ENCODE results near the gene RAB3IL1.

RAB3IL1 gene

GRCh38 chr11:61948505-61948904, 31.1 kb upstream of the RAB3IL1 start:
- Histone ChIP-seq H2AK5ac (ENCODE audit: low read depth, low read length) (no peak overlapping the region), H3K4me3 (ENCODE audit: low read length in 2 of 2) (peak overlapping the region in 1 of 2 donors; percentile 58), H2BK12ac (ENCODE audit: low read length) (no peak overlapping the region), H2BK15ac (ENCODE audit: low read length) (no peak overlapping the region), H4K8ac (ENCODE audit: low read depth, low read length) (no peak overlapping the region), H3K4ac (ENCODE audit: low read length) (no peak overlapping the region), H3K27me3 (ENCODE audit: control insufficient read depth in 3 of 3, insufficient read depth in 3 of 3, low read depth in 1 of 3, low read length in 3 of 3) (peaks cover 0 to 23% (median 0%) of the 10 kb centered on the region in 3 experiments), H3K9ac (ENCODE audit: low read depth, low read length, poor library complexity) (no peak overlapping the region), H3K9me3 (replicated peaks in 1 of 2; ENCODE audit: control insufficient read depth in 2 of 2, insufficient read depth in 1 of 2, low read depth in 1 of 2, low read length in 2 of 2) (no peaks in the 10 kb centered on the region), H2BK5ac (ENCODE audit: low read length) (no peak overlapping the region), H3K36me3 (replicated peaks in 1 of 2; ENCODE audit: control insufficient read depth in 2 of 2, insufficient read depth in 2 of 2, low read length in 2 of 2) (no peaks in the 10 kb centered on the region), H3K79me1 (ENCODE audit: low read depth, low read length) (no peaks in the 10 kb centered on the region), H3K4me1 (ENCODE audit: control insufficient read depth in 2 of 2, insufficient read depth in 1 of 2, low read depth in 1 of 2, low read length in 2 of 2) (peaks cover 2 to 6% of the 10 kb centered on the region in 2 donors), H4K91ac (ENCODE audit: low read depth, low read length, poor library complexity) (no peak overlapping the region), H3K4me2 (ENCODE audit: insufficient read depth, low read length, poor library complexity, severe bottlenecking) (no peak overlapping the region), H3K23ac (ENCODE audit: low read depth, low read length, poor library complexity) (no peak overlapping the region), H3K18ac (ENCODE audit: low read length) (no peak overlapping the region), H2BK120ac (ENCODE audit: low read depth, low read length) (no peak overlapping the region), H3K27ac (replicated peaks; ENCODE audit: low read length) (no peak overlapping the region), H2AFZ (ENCODE audit: low read length) (no peak overlapping the region), H3K14ac (ENCODE audit: low read length) (no peak overlapping the region)
- DNase-seq (ENCODE audit: low spot score): no peak
- no CpG with 5 or more reads among the region's 7 CpGs for WGBS, 2 donors (ENCODE audit: extremely low coverage in 2 of 2, insufficient read length in 2 of 2, insufficient replicate concordance in 1 of 2)

GRCh38 chr11:61947486-61948210, 30.3 kb upstream of the RAB3IL1 start:
- peaks cover 0 to 27% (median 0%) of the 10 kb centered on the region in 3 experiments for H3K27me3 ChIP-seq (ENCODE audit: control insufficient read depth in 3 of 3, insufficient read depth in 3 of 3, low read depth in 1 of 3, low read length in 3 of 3)
- no peak overlapping the region for H3K4ac ChIP-seq (ENCODE audit: low read length)
- no CpG with 5 or more reads among the region's 8 CpGs for WGBS, 2 donors (ENCODE audit: extremely low coverage in 2 of 2, insufficient read length in 2 of 2, insufficient replicate concordance in 1 of 2)
- H4K91ac ChIP-seq (ENCODE audit: low read depth, low read length, poor library complexity): no peak overlapping the region
- H3K18ac ChIP-seq (ENCODE audit: low read length): peak overlapping the region; percentile 6
- H3K9me3 ChIP-seq (replicated peaks in 1 of 2; ENCODE audit: control insufficient read depth in 2 of 2, insufficient read depth in 1 of 2, low read depth in 1 of 2, low read length in 2 of 2): no peaks in the 10 kb centered on the region
- H3K4me2 ChIP-seq (ENCODE audit: insufficient read depth, low read length, poor library complexity, severe bottlenecking): no peak overlapping the region
- H3K14ac ChIP-seq (ENCODE audit: low read length): no peak overlapping the region
- DNase-seq (ENCODE audit: low spot score): peak; percentile 76
- no peak overlapping the region for H2BK15ac ChIP-seq (ENCODE audit: low read length)
- peak overlapping the region; percentile 82 for H2AFZ ChIP-seq (ENCODE audit: low read length)
- H4K8ac ChIP-seq (ENCODE audit: low read depth, low read length): no peak overlapping the region
- no peak overlapping the region for H3K9ac ChIP-seq (ENCODE audit: low read depth, low read length, poor library complexity)
- no peak overlapping the region for H2BK5ac ChIP-seq (ENCODE audit: low read length)
- H2AK5ac ChIP-seq (ENCODE audit: low read depth, low read length): no peak overlapping the region
- no peak overlapping the region for H2BK120ac ChIP-seq (ENCODE audit: low read depth, low read length)
- H3K36me3 ChIP-seq (replicated peaks in 1 of 2; ENCODE audit: control insufficient read depth in 2 of 2, insufficient read depth in 2 of 2, low read length in 2 of 2): no peaks in the 10 kb centered on the region
- H3K4me3 ChIP-seq (ENCODE audit: low read length in 2 of 2): no peak overlapping the region
- no peaks in the 10 kb centered on the region for H3K79me1 ChIP-seq (ENCODE audit: low read depth, low read length)
- H3K27ac ChIP-seq (replicated peaks; ENCODE audit: low read length): no peak overlapping the region
- no peak overlapping the region for H2BK12ac ChIP-seq (ENCODE audit: low read length)
- peaks cover 2 to 6% of the 10 kb centered on the region in 2 donors for H3K4me1 ChIP-seq (ENCODE audit: control insufficient read depth in 2 of 2, insufficient read depth in 1 of 2, low read depth in 1 of 2, low read length in 2 of 2)
- H3K23ac ChIP-seq (ENCODE audit: low read depth, low read length, poor library complexity): no peak overlapping the region

- Histone ChIP-seq H3K27ac (replicated peaks; ENCODE audit: low read length) (no peak overlapping the region), H3K9ac (ENCODE audit: low read depth, low read length, poor library complexity) (no peak overlapping the region), H3K4me3 (ENCODE audit: low read length in 2 of 2) (no peak overlapping the region), H3K4me2 (ENCODE audit: insufficient read depth, low read length, poor library complexity, severe bottlenecking) (no peak overlapping the region), H4K8ac (ENCODE audit: low read depth, low read length) (no peak overlapping the region), H2AFZ (ENCODE audit: low read length) (no peak overlapping the region), H3K18ac (ENCODE audit: low read length) (no peak overlapping the region), H3K4me1 (ENCODE audit: control insufficient read depth in 2 of 2, insufficient read depth in 1 of 2, low read depth in 1 of 2, low read length in 2 of 2) (peaks cover 2 to 6% of the 10 kb centered on the region in 2 donors), H2BK120ac (ENCODE audit: low read depth, low read length) (no peak overlapping the region), H3K27me3 (ENCODE audit: control insufficient read depth in 3 of 3, insufficient read depth in 3 of 3, low read depth in 1 of 3, low read length in 3 of 3) (peaks cover 0 to 27% (median 0%) of the 10 kb centered on the region in 3 experiments), H4K91ac (ENCODE audit: low read depth, low read length, poor library complexity) (no peak overlapping the region), H3K23ac (ENCODE audit: low read depth, low read length, poor library complexity) (no peak overlapping the region), H2AK5ac (ENCODE audit: low read depth, low read length) (no peak overlapping the region), H2BK15ac (ENCODE audit: low read length) (no peak overlapping the region), H3K36me3 (replicated peaks in 1 of 2; ENCODE audit: control insufficient read depth in 2 of 2, insufficient read depth in 2 of 2, low read length in 2 of 2) (no peaks in the 10 kb centered on the region), H3K9me3 (replicated peaks in 1 of 2; ENCODE audit: control insufficient read depth in 2 of 2, insufficient read depth in 1 of 2, low read depth in 1 of 2, low read length in 2 of 2) (no peaks in the 10 kb centered on the region), H3K14ac (ENCODE audit: low read length) (no peak overlapping the region), H2BK5ac (ENCODE audit: low read length) (no peak overlapping the region), H3K79me1 (ENCODE audit: low read depth, low read length) (no peaks in the 10 kb centered on the region), H3K4ac (ENCODE audit: low read length) (no peak overlapping the region), H2BK12ac (ENCODE audit: low read length) (no peak overlapping the region)
- no peak for DNase-seq (ENCODE audit: low spot score)
- no CpG with 5 or more reads among the region's 5 CpGs for WGBS, 2 donors (ENCODE audit: extremely low coverage in 2 of 2, insufficient read length in 2 of 2, insufficient replicate concordance in 1 of 2)
Observed at GRCh38 chr11:61946894-61947293, 29.5 kb upstream of the RAB3IL1 start.

- H3K79me1 ChIP-seq (ENCODE audit: low read depth, low read length): no peaks in the 10 kb centered on the region
- no peak overlapping the region for H3K4me3 ChIP-seq (ENCODE audit: low read length in 2 of 2)
- peak overlapping the region; percentile 32 for H2AK5ac ChIP-seq (ENCODE audit: low read depth, low read length)
- H3K9ac ChIP-seq (ENCODE audit: low read depth, low read length, poor library complexity): peak overlapping the region; percentile 40
- H3K4ac ChIP-seq (ENCODE audit: low read length): no peak overlapping the region
- no peak overlapping the region for H2BK12ac ChIP-seq (ENCODE audit: low read length)
- H2AFZ ChIP-seq (ENCODE audit: low read length): no peak overlapping the region
- H3K9me3 ChIP-seq (replicated peaks in 1 of 2; ENCODE audit: control insufficient read depth in 2 of 2, insufficient read depth in 1 of 2, low read depth in 1 of 2, low read length in 2 of 2): no peaks in the 10 kb centered on the region
- no peak overlapping the region for H3K27ac ChIP-seq (replicated peaks; ENCODE audit: low read length)
- no peak overlapping the region for H3K14ac ChIP-seq (ENCODE audit: low read length)
- no peak overlapping the region for H2BK15ac ChIP-seq (ENCODE audit: low read length)
- H2BK5ac ChIP-seq (ENCODE audit: low read length): peak overlapping the region; percentile 5
- DNase-seq (ENCODE audit: low spot score): no peak
- H4K91ac ChIP-seq (ENCODE audit: low read depth, low read length, poor library complexity): no peak overlapping the region
- peak overlapping the region; percentile 29 for H3K23ac ChIP-seq (ENCODE audit: low read depth, low read length, poor library complexity)
- no peak overlapping the region for H2BK120ac ChIP-seq (ENCODE audit: low read depth, low read length)
- no peak overlapping the region for H3K4me2 ChIP-seq (ENCODE audit: insufficient read depth, low read length, poor library complexity, severe bottlenecking)
- H4K8ac ChIP-seq (ENCODE audit: low read depth, low read length): no peak overlapping the region
- WGBS, 2 donors (ENCODE audit: extremely low coverage in 2 of 2, insufficient read length in 2 of 2, insufficient replicate concordance in 1 of 2): no CpG with 5 or more reads among the region's 13 CpGs
- no peak overlapping the region for H3K18ac ChIP-seq (ENCODE audit: low read length)
- H3K4me1 ChIP-seq (ENCODE audit: control insufficient read depth in 2 of 2, insufficient read depth in 1 of 2, low read depth in 1 of 2, low read length in 2 of 2): peaks cover 2 to 6% of the 10 kb centered on the region in 2 donors
- no peaks in the 10 kb centered on the region for H3K36me3 ChIP-seq (replicated peaks in 1 of 2; ENCODE audit: control insufficient read depth in 2 of 2, insufficient read depth in 2 of 2, low read length in 2 of 2)
- peaks cover 0 to 27% (median 0%) of the 10 kb centered on the region in 3 experiments for H3K27me3 ChIP-seq (ENCODE audit: control insufficient read depth in 3 of 3, insufficient read depth in 3 of 3, low read depth in 1 of 3, low read length in 3 of 3)
Observed at GRCh38 chr11:61945191-61945590, 27.8 kb upstream of the RAB3IL1 start.
